Right atrium auricular region (tissue), 2 donors: ENCODE measurements around the gene MYL2. TPM values are rescaled to one million over a fixed set of nuclear protein-coding genes. Genes with fewer than 3 reads are reported as not detected.

Experiments
- DNase-seq: peaks from one replicate; pipeline ENCODE4 v3.0.0-alpha.2; 2019; ENCODE audit warnings: low spot score
- H3K27ac ChIP-seq, 2 donors: fragments of 200-600 bp; sonication (generic); 1 replicate in 1 of 2; 2 replicates in 1 of 2; pipeline ENCODE4 v1.5.1; 2016 to 2019
- H3K27me3 ChIP-seq, 2 donors: fragments of 200-600 bp; sonication (generic); one replicate each; pipeline versions ENCODE4 v1.5.1 to v1.6.0; 2017 to 2019
- H3K36me3 ChIP-seq: fragments of 200-600 bp; sonication (generic); one replicate; pipeline ENCODE4 v1.5.1; 2016
- H3K4me1 ChIP-seq, 2 donors: fragments of 200-600 bp; sonication (generic); one replicate each; pipeline versions ENCODE4 v1.5.1 to v1.6.0; 2017 to 2019
- H3K4me3 ChIP-seq, 2 donors: fragments of 200-600 bp; sonication (generic); 1 replicate in 1 of 2; 2 replicates in 1 of 2; pipeline ENCODE4 v1.5.1; 2017 to 2019; ENCODE audit warnings: mild to moderate bottlenecking in 1 of 2, moderate library complexity in 1 of 2
- H3K9me3 ChIP-seq, 2 donors: fragments of 200-600 bp; sonication (generic); one replicate each; pipeline ENCODE4 v1.5.1; 2019
- CTCF ChIP-seq, 2 donors: fragments of 200-600 bp; sonication (generic); IDR thresholded peaks; one replicate each; pipeline ENCODE4 v1.5.1; 2019; ENCODE audit warnings: antibody characterized with exemption in 2 of 2
- total RNA-seq, 2 donors: library from RNA; depleted of rRNA; stranded (reverse); fragments of >200 nt; gene quantifications; one replicate each; pipeline ENCODE4 v1.1.0, GENCODE V29; 2016

Gene MYL2
- total RNA-seq, 2 donors from 2014 or later: 142 to 227 TPM

- no peaks in the 10 kb centered on the region for H3K9me3 ChIP-seq
- DNase-seq: no peak
- H3K4me1 ChIP-seq: no peaks in the 10 kb centered on the region
- H3K36me3 ChIP-seq: no peaks in the 10 kb centered on the region
- H3K27me3 ChIP-seq: no peaks in the 10 kb centered on the region
- TF ChIP-seq CTCF (IDR thresholded peaks at IDR 0.05): no peak
- H3K27ac ChIP-seq: no peak overlapping the region
- H3K4me3 ChIP-seq: no peak overlapping the region
Measured at GRCh38 chr12:110885152-110885840, 35.1 kb downstream of the MYL2 start.

GRCh38 chr12:110883251-110883650 is 37.1 kb downstream of the MYL2 start:
- no peak overlapping the region for H3K4me3 ChIP-seq
- H3K9me3 ChIP-seq: peaks cover 0 to 2% of the 10 kb centered on the region in 2 donors
- DNase-seq: no peak
- no peak for TF ChIP-seq CTCF (IDR thresholded peaks at IDR 0.05)
- peaks cover 0 to 2% of the 10 kb centered on the region in 2 donors for H3K4me1 ChIP-seq
- no peaks in the 10 kb centered on the region for H3K27me3 ChIP-seq
- no peak overlapping the region for H3K27ac ChIP-seq
- no peaks in the 10 kb centered on the region for H3K36me3 ChIP-seq

- no peak for TF ChIP-seq CTCF (IDR thresholded peaks at IDR 0.05)
- Histone ChIP-seq H3K36me3 (no peaks in the 10 kb centered on the region), H3K4me3 (no peak overlapping the region), H3K4me1 (peaks cover 0 to 4% of the 10 kb centered on the region in 2 donors), H3K9me3 (peaks cover 0 to 2% of the 10 kb centered on the region in 2 donors), H3K27ac (no peak overlapping the region), H3K27me3 (no peaks in the 10 kb centered on the region)
- no peak for DNase-seq
Measured at GRCh38 chr12:110880651-110881050, 39.7 kb downstream of the MYL2 start.

- H3K4me1 ChIP-seq: peaks cover 0 to 4% of the 10 kb centered on the region in 2 donors
- H3K27ac ChIP-seq: no peak overlapping the region
- no peaks in the 10 kb centered on the region for H3K36me3 ChIP-seq
- H3K4me3 ChIP-seq: no peak overlapping the region
- DNase-seq: no peak
- H3K27me3 ChIP-seq: no peaks in the 10 kb centered on the region
- no peak for TF ChIP-seq CTCF (IDR thresholded peaks at IDR 0.05)
- peaks cover 0 to 2% of the 10 kb centered on the region in 2 donors for H3K9me3 ChIP-seq
Measured at GRCh38 chr12:110874781-110875180, 45.6 kb downstream of the MYL2 start.

- no peak overlapping the region for H3K4me3 ChIP-seq
- DNase-seq: no peak
Measured at GRCh38 chr12:110874351-110874750, 46.0 kb downstream of the MYL2 start.

More at GRCh38 chr12:110874351-110874750, 46.0 kb downstream of the MYL2 start:
- peaks cover 0 to 4% of the 10 kb centered on the region in 2 donors for H3K4me1 ChIP-seq
- peaks cover 0 to 2% of the 10 kb centered on the region in 2 donors for H3K9me3 ChIP-seq
- TF ChIP-seq CTCF (IDR thresholded peaks at IDR 0.05): no peak
- H3K27ac ChIP-seq: no peak overlapping the region
- H3K36me3 ChIP-seq: no peaks in the 10 kb centered on the region
- H3K27me3 ChIP-seq: no peaks in the 10 kb centered on the region
